Measurements from ENCODE around the gene PTGES2.

Gene PTGES2

DNA sequence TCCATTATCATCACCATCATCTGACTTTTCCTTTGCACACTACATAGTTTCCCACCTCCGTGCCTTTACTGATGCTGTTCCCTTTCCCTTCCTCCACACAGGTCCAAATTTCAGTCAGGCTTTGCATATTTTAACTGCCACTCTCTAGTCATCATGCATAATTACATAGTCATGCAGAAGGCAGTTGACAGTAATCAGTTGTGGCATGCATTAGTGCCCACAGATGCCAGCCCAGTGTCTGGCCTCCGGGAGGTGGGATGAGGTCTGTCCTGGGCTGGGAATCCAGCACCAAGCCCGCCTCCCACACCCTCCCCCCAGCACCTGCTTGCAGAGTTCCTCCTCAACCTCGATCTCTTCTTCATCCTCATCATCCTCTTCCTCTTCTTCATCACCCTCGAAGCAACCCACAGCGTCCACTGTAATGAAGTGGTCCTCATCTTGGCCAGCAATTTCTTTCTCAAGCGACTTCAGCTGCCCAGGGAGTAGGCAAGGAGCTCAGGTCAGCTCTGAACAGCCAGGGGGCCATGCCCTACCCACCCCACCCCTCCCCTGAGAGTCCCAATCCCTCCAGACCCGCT lies 41.3 kb upstream of the PTGES2 start:
- TF ChIP-seq, protein P1, sequence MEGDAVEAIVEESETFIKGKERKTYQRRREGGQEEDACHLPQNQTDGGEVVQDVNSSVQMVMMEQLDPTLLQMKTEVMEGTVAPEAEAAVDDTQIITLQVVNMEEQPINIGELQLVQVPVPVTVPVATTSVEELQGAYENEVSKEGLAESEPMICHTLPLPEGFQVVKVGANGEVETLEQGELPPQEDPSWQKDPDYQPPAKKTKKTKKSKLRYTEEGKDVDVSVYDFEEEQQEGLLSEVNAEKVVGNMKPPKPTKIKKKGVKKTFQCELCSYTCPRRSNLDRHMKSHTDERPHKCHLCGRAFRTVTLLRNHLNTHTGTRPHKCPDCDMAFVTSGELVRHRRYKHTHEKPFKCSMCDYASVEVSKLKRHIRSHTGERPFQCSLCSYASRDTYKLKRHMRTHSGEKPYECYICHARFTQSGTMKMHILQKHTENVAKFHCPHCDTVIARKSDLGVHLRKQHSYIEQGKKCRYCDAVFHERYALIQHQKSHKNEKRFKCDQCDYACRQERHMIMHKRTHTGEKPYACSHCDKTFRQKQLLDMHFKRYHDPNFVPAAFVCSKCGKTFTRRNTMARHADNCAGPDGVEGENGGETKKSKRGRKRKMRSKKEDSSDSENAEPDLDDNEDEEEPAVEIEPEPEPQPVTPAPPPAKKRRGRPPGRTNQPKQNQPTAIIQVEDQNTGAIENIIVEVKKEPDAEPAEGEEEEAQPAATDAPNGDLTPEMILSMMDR (IDR thresholded peaks at IDR 0.05; ENCODE audit: low read depth, low read length) = no peak
- in situ Hi-C loops (cut with HindIII; ENCODE audit: low sequenced_read_pairs) = no loop called here
- H3K4me3 ChIP-seq (ENCODE audit: low read depth, low read length) = no peak overlapping the region
- DNase-seq (ENCODE audit: low read depth, low spot score) = no peak

DNA sequence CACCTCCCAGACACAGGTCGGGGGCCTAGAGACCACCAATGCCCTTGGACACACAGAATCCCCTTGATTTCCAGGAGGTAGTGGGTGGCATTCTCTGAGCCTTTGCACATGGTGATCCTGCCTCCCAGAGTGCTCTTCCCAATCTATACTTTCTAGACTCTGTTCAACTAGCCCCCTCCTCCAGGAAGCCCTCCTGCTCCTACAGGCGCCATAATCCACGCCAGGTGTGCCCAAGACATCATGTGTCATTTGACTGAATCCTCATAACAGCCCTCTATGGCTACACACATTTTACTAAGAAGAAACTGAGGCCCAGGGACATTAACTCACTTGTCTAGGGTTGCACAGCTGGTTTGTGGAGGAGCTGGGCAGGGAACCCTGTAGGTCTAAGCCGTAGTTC lies 39.7 kb upstream of the PTGES2 start:
- no peak overlapping the region for H3K4me3 ChIP-seq (ENCODE audit: low read depth, low read length)
- DNase-seq (ENCODE audit: low read depth, low spot score) = no peak
- in situ Hi-C loops (cut with HindIII; ENCODE audit: low sequenced_read_pairs) = no loop called here
- TF ChIP-seq, protein P1 (IDR thresholded peaks at IDR 0.05; ENCODE audit: low read depth, low read length) = no peak

DNA sequence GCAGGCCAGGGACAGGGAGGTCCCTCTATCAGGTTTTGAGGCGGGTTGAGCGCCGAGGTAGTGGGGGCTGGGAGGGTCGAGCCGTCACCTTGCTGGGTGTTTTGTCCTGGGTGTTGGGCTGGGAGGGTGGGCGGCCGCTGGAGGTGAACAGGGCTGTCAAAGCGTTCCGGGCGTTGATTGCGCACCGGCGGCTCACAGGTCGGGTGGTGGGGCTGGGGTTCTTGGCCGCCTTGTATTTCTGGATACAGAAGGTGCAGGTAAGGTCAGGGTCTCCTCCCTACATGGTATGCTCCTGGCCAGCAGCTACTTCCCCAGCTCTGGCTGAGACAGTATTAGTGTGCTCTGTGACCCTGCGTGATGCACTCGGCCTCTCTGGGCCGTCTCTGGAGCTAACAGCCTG lies 38.6 kb upstream of the PTGES2 start:
- DNase-seq (ENCODE audit: low read depth, low spot score) = no peak
- TF ChIP-seq, protein P1 (IDR thresholded peaks at IDR 0.05; ENCODE audit: low read depth, low read length) = no peak
- no peak overlapping the region for H3K4me3 ChIP-seq (ENCODE audit: low read depth, low read length)
- in situ Hi-C loops (cut with HindIII; ENCODE audit: low sequenced_read_pairs) = no loop called here

DNA sequence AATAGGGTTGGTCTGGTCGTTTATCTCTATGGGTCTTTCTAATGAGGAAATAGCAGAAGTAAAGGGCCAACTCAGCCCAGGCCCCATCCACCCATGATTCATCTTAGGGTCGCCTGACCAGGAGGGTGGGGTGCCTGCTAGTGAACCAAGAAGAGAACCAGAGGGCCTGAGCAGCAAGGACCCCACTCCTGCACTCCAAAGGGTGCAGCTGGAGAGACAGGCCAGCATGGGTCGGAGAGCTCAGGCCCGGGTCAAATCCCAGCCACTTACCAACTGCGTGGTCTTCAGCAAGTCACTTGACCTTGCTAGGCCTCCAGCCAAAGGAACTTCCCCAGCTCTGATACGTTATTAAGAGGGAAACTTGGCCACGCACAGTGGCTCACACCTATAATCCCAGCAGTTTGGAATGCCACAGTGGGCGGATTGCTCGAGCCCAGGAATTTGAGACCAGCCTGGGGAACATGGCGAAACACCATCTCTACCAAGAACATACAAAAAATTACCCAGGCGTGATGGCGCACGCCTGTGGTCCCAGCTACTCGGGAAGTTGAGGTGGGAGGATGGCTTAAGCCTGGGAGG lies 36.9 kb upstream of the PTGES2 start:
- no peak for DNase-seq (ENCODE audit: low read depth, low spot score)
- TF ChIP-seq, protein P1 (IDR thresholded peaks at IDR 0.05; ENCODE audit: low read depth, low read length) = no peak
- H3K4me3 ChIP-seq (ENCODE audit: low read depth, low read length) = no peak overlapping the region
- in situ Hi-C loops (cut with HindIII; ENCODE audit: low sequenced_read_pairs) = no loop called here

DNA sequence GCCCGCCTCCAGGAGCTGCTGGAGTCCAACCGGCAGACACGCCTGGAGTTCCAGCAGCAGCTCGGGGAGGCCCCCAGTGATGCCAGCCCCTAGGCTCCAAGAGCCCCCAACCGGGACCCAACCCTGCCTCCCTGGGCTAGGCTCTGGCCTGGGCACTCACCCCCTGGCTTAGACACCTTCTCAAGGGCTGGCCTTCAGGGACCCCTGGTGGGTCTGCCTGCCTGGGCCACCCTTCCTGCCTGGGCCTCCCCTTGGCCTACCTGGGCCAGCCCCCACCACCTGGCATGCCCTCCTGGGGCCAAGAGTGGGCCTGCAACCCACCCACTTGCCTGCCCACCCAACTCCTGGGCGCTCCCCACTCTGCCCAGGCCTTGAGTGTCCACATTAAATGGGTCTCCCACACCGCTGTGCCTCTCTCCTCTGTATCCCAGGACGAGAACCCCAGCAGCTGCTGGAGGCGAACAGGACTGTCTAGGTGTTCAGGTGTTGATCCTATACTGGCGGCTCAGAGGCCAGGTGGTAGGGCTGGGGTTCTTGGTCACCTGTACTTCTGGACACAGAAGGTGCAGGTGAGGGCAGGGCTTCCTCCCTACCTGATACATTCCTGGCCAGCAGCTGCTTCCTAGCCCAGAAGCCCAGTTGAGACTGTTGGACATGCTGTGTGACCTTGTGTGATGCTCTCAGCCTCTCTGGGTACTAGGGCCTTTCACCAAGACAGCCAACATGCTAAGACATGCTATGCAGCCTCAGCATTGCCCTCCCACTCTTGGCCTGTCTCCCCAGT lies 36.2 kb upstream of the PTGES2 start:
- in situ Hi-C loops (cut with HindIII; ENCODE audit: low sequenced_read_pairs) = no loop called here
- DNase-seq (ENCODE audit: low read depth, low spot score) = no peak
- TF ChIP-seq, protein P1 (IDR thresholded peaks at IDR 0.05; ENCODE audit: low read depth, low read length) = no peak
- H3K4me3 ChIP-seq (ENCODE audit: low read depth, low read length) = no peak overlapping the region

DNA sequence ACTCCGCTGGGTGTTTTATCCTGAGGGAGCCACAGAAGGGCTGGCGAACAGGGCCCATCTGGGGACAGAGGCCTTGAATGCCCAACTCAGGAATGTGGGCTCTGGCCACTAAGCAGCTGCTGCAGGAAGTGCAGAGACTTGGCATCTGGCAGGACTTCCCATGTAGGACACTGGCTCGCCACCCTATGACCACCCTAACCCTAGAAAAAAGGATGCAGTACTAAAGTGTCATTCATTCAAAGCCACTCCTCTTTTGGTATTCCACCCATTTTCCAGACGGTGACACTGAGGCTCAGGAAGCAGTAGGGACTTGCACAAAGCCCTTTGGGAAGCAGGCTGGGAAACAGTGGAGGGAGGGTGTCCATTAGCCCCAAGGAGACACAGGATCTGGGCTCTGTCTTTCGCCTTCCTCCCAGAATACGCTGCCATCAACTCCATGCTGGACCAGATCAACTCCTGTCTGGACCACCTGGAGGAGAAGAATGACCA lies 35.5 kb upstream of the PTGES2 start:
- no peak overlapping the region for H3K4me3 ChIP-seq (ENCODE audit: low read depth, low read length)
- TF ChIP-seq, protein P1 (IDR thresholded peaks at IDR 0.05; ENCODE audit: low read depth, low read length) = no peak
- no peak for DNase-seq (ENCODE audit: low read depth, low spot score)
- in situ Hi-C loops (cut with HindIII; ENCODE audit: low sequenced_read_pairs) = no loop called here

Measured in astrocyte of the spinal cord (primary cell).